ENCODE results near the gene CLEC19A.

GRCh38 chr16:19245326-19245925 lies 40.1 kb upstream of the CLEC19A start:
- TF ChIP-seq CTCF (IDR thresholded peaks at IDR 0.05; ENCODE audit: insufficient read depth, low read length, poor library complexity, severe bottlenecking) (no peak), EZH2phosphoT487 (conservative IDR thresholded peaks at IDR 0.05; ENCODE audit: low read length) (no peak)
